Cardiac fibroblast (primary cell): ENCODE results near the gene CLPTM1L.

Experiments used
- DNase-seq, 2 donors: peaks; one replicate each; pipeline versions ENCODE4 v3.0.0 to v3.0.0-alpha.2; 2010; ENCODE audit warnings: low read depth in 2 of 2
- H3K4me3 ChIP-seq, 2 donors: replicated peaks in 1 of 2; 1 replicate in 1 of 2; 2 replicates in 1 of 2; pipeline ENCODE4 v1.5.1; 2011; ENCODE audit warnings: low read depth in 2 of 2, low read length in 2 of 2, mild to moderate bottlenecking in 2 of 2, moderate library complexity in 1 of 2
- TF ChIP-seq, protein P1 (sequence below): IDR thresholded peaks from one replicate; pipeline ENCODE4 v1.5.1; 2011; ENCODE audit warnings: low read depth, mild to moderate bottlenecking, low read length, inconsistent platforms

Gene CLPTM1L

GRCh38 chr5:1352231-1353219, 7.6 kb upstream of the CLPTM1L start:
- DNase-seq: no peak
- TF ChIP-seq, protein P1, sequence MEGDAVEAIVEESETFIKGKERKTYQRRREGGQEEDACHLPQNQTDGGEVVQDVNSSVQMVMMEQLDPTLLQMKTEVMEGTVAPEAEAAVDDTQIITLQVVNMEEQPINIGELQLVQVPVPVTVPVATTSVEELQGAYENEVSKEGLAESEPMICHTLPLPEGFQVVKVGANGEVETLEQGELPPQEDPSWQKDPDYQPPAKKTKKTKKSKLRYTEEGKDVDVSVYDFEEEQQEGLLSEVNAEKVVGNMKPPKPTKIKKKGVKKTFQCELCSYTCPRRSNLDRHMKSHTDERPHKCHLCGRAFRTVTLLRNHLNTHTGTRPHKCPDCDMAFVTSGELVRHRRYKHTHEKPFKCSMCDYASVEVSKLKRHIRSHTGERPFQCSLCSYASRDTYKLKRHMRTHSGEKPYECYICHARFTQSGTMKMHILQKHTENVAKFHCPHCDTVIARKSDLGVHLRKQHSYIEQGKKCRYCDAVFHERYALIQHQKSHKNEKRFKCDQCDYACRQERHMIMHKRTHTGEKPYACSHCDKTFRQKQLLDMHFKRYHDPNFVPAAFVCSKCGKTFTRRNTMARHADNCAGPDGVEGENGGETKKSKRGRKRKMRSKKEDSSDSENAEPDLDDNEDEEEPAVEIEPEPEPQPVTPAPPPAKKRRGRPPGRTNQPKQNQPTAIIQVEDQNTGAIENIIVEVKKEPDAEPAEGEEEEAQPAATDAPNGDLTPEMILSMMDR: no peak
- no peak overlapping the region for H3K4me3 ChIP-seq

DNA sequence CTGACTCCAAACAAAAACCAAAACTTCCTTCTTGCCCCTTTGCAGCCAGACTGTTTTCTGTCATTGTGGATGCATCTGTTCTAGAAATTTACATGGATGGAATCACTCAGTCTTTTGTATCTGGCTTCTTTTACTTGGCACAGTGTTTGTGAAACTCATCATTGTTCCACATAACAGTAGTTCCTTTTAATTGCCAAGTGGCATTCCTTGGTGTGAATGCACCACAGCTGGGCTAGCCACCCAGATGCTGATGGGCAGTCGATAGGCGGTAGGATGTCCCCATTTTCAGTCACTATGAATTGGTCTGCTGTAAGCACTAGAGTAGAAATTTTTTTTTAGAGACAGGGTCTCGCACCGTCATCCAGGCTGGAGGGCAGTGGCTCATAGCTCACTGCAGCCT, 6.3 kb upstream of the CLPTM1L start:
- no peak overlapping the region for H3K4me3 ChIP-seq
- no peak for DNase-seq
- TF ChIP-seq, protein P1: no peak

DNA sequence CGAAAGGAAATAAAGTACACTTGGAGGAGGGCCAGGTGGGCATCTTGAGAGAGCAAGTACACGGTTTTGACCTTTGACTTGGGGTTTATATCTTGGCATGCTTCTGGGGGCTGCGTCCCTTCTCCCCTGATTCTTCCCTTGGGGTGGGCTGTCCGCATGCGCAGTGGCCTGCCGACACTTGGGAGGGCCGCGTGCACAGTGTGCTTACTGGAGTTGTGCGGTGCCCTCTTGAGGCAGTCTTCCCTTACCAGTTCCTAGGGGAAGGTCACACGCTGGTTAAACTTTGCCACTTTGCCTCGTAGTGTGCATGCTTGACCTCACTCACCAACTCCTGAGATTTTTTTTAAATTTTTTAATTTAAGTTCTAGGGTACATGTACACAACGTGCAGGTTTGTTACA, 4.3 kb upstream of the CLPTM1L start:
- TF ChIP-seq, protein P1: no peak
- no peak overlapping the region for H3K4me3 ChIP-seq
- DNase-seq: no peak

DNA sequence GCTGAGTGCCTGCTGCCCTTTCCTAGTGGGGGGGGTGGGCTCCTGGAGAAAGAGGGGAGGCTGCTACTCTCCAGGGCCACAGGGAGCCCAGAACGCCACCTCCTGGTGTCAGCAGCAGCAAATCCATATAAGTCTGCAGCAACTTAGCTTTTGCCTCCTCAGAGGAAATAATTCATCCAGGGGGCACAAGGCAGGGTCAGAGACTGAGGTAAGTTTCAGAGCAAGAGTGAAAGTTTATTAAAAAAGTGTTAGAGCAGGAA, 4.0 kb upstream of the CLPTM1L start:
- TF ChIP-seq, protein P1: no peak
- no peak for DNase-seq
- no peak overlapping the region for H3K4me3 ChIP-seq

DNA sequence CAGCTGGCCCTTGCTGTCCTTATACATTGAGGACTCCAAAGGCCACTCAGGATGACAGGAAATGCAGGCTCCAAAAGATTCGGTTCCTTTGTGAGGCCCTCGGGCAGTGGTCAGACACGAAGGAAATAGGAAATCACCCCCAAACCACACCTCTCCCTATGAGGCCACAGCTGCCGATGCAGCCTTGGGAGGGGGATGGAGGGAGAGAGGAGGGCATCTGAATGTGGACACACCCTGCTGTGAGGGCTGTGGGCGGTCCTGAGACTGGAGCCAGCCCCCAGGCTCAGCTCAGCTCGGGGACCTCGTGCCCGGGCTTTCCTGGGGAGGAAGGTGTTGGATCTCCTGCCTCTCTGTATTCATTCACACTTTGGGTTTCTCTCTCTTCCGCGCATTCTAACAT, 2.7 kb upstream of the CLPTM1L start:
- TF ChIP-seq, protein P1: no peak
- H3K4me3 ChIP-seq: no peak overlapping the region
- no peak for DNase-seq

DNA sequence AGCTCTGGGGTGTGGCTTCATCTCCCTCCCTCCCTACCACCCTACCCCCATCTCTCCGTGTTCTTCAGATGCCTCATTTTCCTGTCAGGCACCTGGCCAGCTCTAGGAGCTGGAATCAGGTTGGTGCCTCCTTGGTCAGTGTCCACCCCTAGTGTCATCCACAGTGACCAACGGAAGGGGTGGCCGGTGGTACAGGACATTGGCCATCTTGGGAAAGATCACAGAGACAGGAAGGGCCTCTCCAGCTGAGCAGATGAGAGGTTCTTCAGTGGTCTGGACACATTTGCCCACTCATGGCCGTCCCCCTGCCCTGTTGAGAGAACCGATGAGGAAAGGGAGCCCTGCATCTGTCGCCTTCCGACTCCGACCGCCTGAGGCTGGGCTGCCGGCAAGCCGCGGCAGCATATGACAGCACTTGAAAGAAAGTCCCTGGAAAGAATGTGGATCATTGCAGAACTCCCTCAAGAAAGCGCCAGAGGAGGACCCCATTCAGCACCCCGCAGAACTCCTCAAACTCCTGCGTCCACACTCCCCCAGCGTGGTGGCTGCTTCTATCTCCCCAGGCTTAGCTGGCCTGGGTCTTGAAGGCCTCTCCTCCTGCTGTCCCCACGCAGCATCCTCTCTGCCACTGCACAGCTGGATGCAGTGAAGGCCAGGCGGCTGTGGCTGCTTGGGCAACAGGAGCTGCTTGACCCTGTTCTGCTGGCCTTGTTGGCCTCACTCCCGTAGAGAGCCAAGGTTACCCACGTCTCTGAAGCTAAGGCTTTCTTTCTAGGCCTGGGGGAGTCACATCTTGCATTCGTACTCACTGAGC, 1.9 kb upstream of the CLPTM1L start:
- H3K4me3 ChIP-seq: no peak overlapping the region
- DNase-seq: no peak
- TF ChIP-seq, protein P1: no peak
